Activated CD4-positive, CD25-positive, alpha-beta regulatory T cell treated with anti-CD3 and anti-CD28 coated beads, Interleukin-2, amount 50 U/mL, for 24 hours (primary cell): ENCODE results near the gene KLRD1.
A peak's percentile ranks its signal among the peaks of the same experiment; 100 is the strongest.
"Not testable (repeated sequence)": the region's sequence is repeated elsewhere in the genome, so short reads cannot be mapped to it uniquely, and the experiment has no call there.

Source experiments
- ATAC-seq, 2 donors: fragments of 150-1000 bp; cut with Tn5 transposase; one replicate each; pipeline ENCODE4 v1.10.0; 2021; ENCODE audit warnings: mild to moderate bottlenecking in 1 of 2, moderate library complexity in 1 of 2

KLRD1 gene

GRCh38 chr12:10307630-10308029, at the start of gene KLRD1:
TSS of gene KLRD1 (plus strand) at chr12:10307870. CDS start at chr12:10308078, 208 bp downstream.
- ATAC-seq: no peak

- no peak for ATAC-seq
Observed at GRCh38 chr12:10260927-10261326, 46.7 kb upstream of the KLRD1 start.

GRCh38 chr12:10268037-10268436, 39.6 kb upstream of the KLRD1 start:
- ATAC-seq: no peak

- no peak for ATAC-seq
Observed at GRCh38 chr12:10272467-10272866, 35.2 kb upstream of the KLRD1 start.

GRCh38 chr12:10276774-10277173, 30.9 kb upstream of the KLRD1 start:
- peak; percentile 25 to 38 for ATAC-seq

GRCh38 chr12:10278104-10278503, 29.6 kb upstream of the KLRD1 start:
- ATAC-seq: no peak

- no peak for ATAC-seq
Observed at GRCh38 chr12:10279937-10280336, 27.7 kb upstream of the KLRD1 start.

GRCh38 chr12:10283027-10283426, 24.6 kb upstream of the KLRD1 start:
- ATAC-seq: no peak

GRCh38 chr12:10285919-10286318, 21.8 kb upstream of the KLRD1 start:
- ATAC-seq: no peak

- no peak for ATAC-seq
Observed at GRCh38 chr12:10289005-10289754, 18.5 kb upstream of the KLRD1 start.

- ATAC-seq: no peak
Observed at GRCh38 chr12:10291030-10291429, 16.6 kb upstream of the KLRD1 start.

GRCh38 chr12:10293151-10293550, 14.5 kb upstream of the KLRD1 start:
- ATAC-seq: peak; percentile 63 to 71

- peak; percentile 53 to 70 for ATAC-seq
Observed at GRCh38 chr12:10293570-10294227, 14.0 kb upstream of the KLRD1 start.

- ATAC-seq: peak in 1 of 2 donors; percentile 26
Observed at GRCh38 chr12:10301103-10301502, 6.6 kb upstream of the KLRD1 start.

GRCh38 chr12:10304161-10304574, 3.5 kb upstream of the KLRD1 start:
- ATAC-seq: peak; percentile 82 to 86

- ATAC-seq: no peak
Observed at GRCh38 chr12:10305411-10305810, 2.3 kb upstream of the KLRD1 start.

- ATAC-seq: no peak
Observed at GRCh38 chr12:10310926-10311720, 3.5 kb downstream of the KLRD1 start.

GRCh38 chr12:10319388-10319787, 11.7 kb downstream of the KLRD1 start:
- no peak for ATAC-seq

GRCh38 chr12:10320643-10321042, 13.0 kb downstream of the KLRD1 start:
- ATAC-seq: peak; percentile 58 to 86

GRCh38 chr12:10328691-10329090, 21.0 kb downstream of the KLRD1 start:
- ATAC-seq: peak; percentile 53 to 70

GRCh38 chr12:10331642-10332239, 24.1 kb downstream of the KLRD1 start:
- no peak for ATAC-seq

GRCh38 chr12:10336196-10336595, 28.5 kb downstream of the KLRD1 start:
- not testable (repeated sequence) for ATAC-seq

- not testable (repeated sequence) for ATAC-seq
Observed at GRCh38 chr12:10338470-10338869, 30.8 kb downstream of the KLRD1 start.
